IMR-90 (cell line): ENCODE results near the gene RAB39A. TPM values are rescaled to one million over a fixed set of nuclear protein-coding genes. Genes with fewer than 3 reads are reported as not detected.

ENCODE experiments used
- ATAC-seq: fragments of 200-7000 bp; cut with Tn5 transposase; 2 replicates; pipeline ENCODE4 v1.9.1; 2020; ENCODE audit warnings: low read depth, mild to moderate bottlenecking, moderate library complexity
- BruUV-seq: library from RNA; stranded (reverse); fragments of 400-500 nt; replicated peaks from 2 replicates; lab custom pipeline; 2021; lab: Mats Ljungman, UMichigan
- CTCF ChIA-PET: fragments of 300-600 bp; formaldehyde crosslinking; extraction: SDS; loops from one replicate; lab custom pipeline; 2021; ENCODE audit warnings: antibody characterized with exemption; lab: Yijun Ruan, JAX
- POLR2A ChIA-PET: fragments of 300-600 bp; sonication (Branson Sonifier 250); formaldehyde crosslinking; loops from one replicate; lab custom pipeline; 2022; ENCODE audit warnings: antibody characterized with exemption; ENCODE audit not compliant: unreplicated experiment; lab: Charles Lee
- DNase-seq: peaks from one replicate; pipeline ENCODE4 v3.0.0; 2013
- H2AFZ ChIP-seq: replicated peaks from 2 replicates; pipeline ENCODE3; 2013; ENCODE audit warnings: low read length, mild to moderate bottlenecking; ENCODE audit not compliant: poor library complexity
- H2AK5ac ChIP-seq: 2 replicates; pipeline ENCODE4 v1.6.1; 2013; ENCODE audit warnings: low read depth, low read length, inconsistent platforms
- H2AK9ac ChIP-seq: replicated peaks from 2 replicates; pipeline ENCODE3; 2013; ENCODE audit warnings: mild to moderate bottlenecking, low read depth, low read length, moderate library complexity; ENCODE audit not compliant: poor library complexity
- H2BK120ac ChIP-seq: 2 replicates; pipeline ENCODE4 v1.6.1; 2013; ENCODE audit warnings: low read depth, low read length, inconsistent platforms
- H2BK15ac ChIP-seq: 3 replicates; pipeline ENCODE4 v1.6.1; 2013; ENCODE audit warnings: low read depth, low read length, inconsistent platforms
- H2BK20ac ChIP-seq: 2 replicates; pipeline ENCODE4 v1.6.1; 2013; ENCODE audit warnings: low read depth, mild to moderate bottlenecking, inconsistent platforms, low read length, moderate library complexity
- H2BK5ac ChIP-seq: 2 replicates; pipeline ENCODE4 v1.6.1; 2013; ENCODE audit warnings: mild to moderate bottlenecking, low read depth, low read length, inconsistent platforms; ENCODE audit not compliant: poor library complexity, severe bottlenecking
- H3K14ac ChIP-seq: replicated peaks from 2 replicates; pipeline ENCODE4 v1.6.1; 2013; ENCODE audit warnings: low read depth, low read length, inconsistent platforms
- H3K18ac ChIP-seq: 2 replicates; pipeline ENCODE4 v1.6.1; 2013; ENCODE audit warnings: low read depth, low read length, control low read depth
- H3K23ac ChIP-seq: 2 replicates; pipeline ENCODE4 v1.6.1; 2013; ENCODE audit warnings: low read depth, low read length, inconsistent platforms
- H3K27ac ChIP-seq: 2 replicates; pipeline ENCODE4 v1.5.1; 2013; ENCODE audit warnings: mild to moderate bottlenecking, control low read depth, low read length; ENCODE audit not compliant: insufficient read depth
- H3K27me3 ChIP-seq: 2 replicates; pipeline ENCODE4 v1.6.1; 2013; ENCODE audit warnings: low read length; ENCODE audit not compliant: control insufficient read depth, insufficient read depth
- H3K36me3 ChIP-seq: 2 replicates; pipeline ENCODE4 v1.6.1; 2013; ENCODE audit warnings: low read length, mixed read lengths; ENCODE audit not compliant: control insufficient read depth, insufficient read depth
- H3K4ac ChIP-seq: 2 replicates; pipeline ENCODE4 v1.6.1; 2013; ENCODE audit warnings: low read depth, low read length, inconsistent platforms
- H3K4me1 ChIP-seq: 2 replicates; pipeline ENCODE4 v1.6.1; 2013; ENCODE audit warnings: low read length, mixed read lengths; ENCODE audit not compliant: control insufficient read depth, insufficient read depth
- H3K4me2 ChIP-seq: 2 replicates; pipeline ENCODE4 v1.6.1; 2013; ENCODE audit warnings: low read depth, mild to moderate bottlenecking, control low read depth, low read length, moderate library complexity
- H3K4me3 ChIP-seq: 2 replicates; pipeline ENCODE4 v1.5.1; 2013; ENCODE audit warnings: low read depth, mild to moderate bottlenecking, control low read depth, low read length, moderate library complexity; ENCODE audit not compliant: insufficient read depth
- H3K56ac ChIP-seq: 2 replicates; pipeline ENCODE4 v1.6.1; 2013; ENCODE audit warnings: low read length, inconsistent platforms; ENCODE audit not compliant: insufficient read depth; ENCODE audit errors: extremely low read depth
- H3K79me1 ChIP-seq, 2 experiments: 2 replicates each; pipeline ENCODE4 v1.6.1; 2013; ENCODE audit warnings: low read length in 2 of 2, inconsistent platforms in 1 of 2, low read depth in 1 of 2
- H3K9ac ChIP-seq: 2 replicates; pipeline ENCODE4 v1.6.1; 2013; ENCODE audit warnings: low read depth, low read length, control low read depth
- H3K9me1 ChIP-seq: 2 replicates; pipeline ENCODE4 v1.6.1; 2013; ENCODE audit warnings: low read length, inconsistent platforms; ENCODE audit not compliant: insufficient read depth
- H3K9me3 ChIP-seq: 2 replicates; pipeline ENCODE4 v1.6.1; 2013; ENCODE audit warnings: low read length; ENCODE audit not compliant: control insufficient read depth, insufficient read depth
- H4K20me1 ChIP-seq: 2 replicates; pipeline ENCODE4 v1.6.1; 2013; ENCODE audit warnings: low read length, inconsistent platforms; ENCODE audit not compliant: insufficient read depth
- H4K5ac ChIP-seq: 2 replicates; pipeline ENCODE4 v1.6.1; 2013; ENCODE audit warnings: mild to moderate bottlenecking, low read depth, low read length, control low read depth
- H4K8ac ChIP-seq, 2 experiments: 2 replicates each; pipeline ENCODE4 v1.6.1; 2013; ENCODE audit warnings: low read depth in 2 of 2, low read length in 2 of 2, control low read depth in 1 of 2, inconsistent platforms in 1 of 2
- H4K91ac ChIP-seq: 2 replicates; pipeline ENCODE4 v1.6.1; 2013; ENCODE audit warnings: low read depth, low read length, inconsistent platforms; ENCODE audit not compliant: insufficient read depth
- BHLHE40 ChIP-seq: fragments of 150-350 bp; IDR thresholded peaks from 2 replicates; pipeline ENCODE4 v1.6.1; 2016; ENCODE audit warnings: mild to moderate bottlenecking, low read depth, low read length
- CEBPB ChIP-seq: IDR thresholded peaks from 2 replicates; pipeline ENCODE4 v1.6.1; 2012; ENCODE audit warnings: low read depth, low read length, improper control_type of control experiment
- CHD1 ChIP-seq: IDR thresholded peaks from 2 replicates; pipeline ENCODE4 v1.6.1; 2012; ENCODE audit warnings: low read depth, low read length, improper control_type of control experiment
- CTCF ChIP-seq: conservative IDR thresholded peaks from 2 replicates; pipeline ENCODE4 v1.5.1; 2012; ENCODE audit warnings: mild to moderate bottlenecking, low read depth, low read length, improper control_type of control experiment
- ELK1 ChIP-seq: fragments of 150-350 bp; IDR thresholded peaks from 2 replicates; pipeline ENCODE4 v1.6.1; 2016; ENCODE audit warnings: low read depth, mild to moderate bottlenecking, low read length, moderate library complexity, borderline replicate concordance
- FOS ChIP-seq: fragments of 150-350 bp; IDR thresholded peaks from 2 replicates; pipeline ENCODE4 v1.6.1; 2016; ENCODE audit warnings: low read depth, low read length
- MAFK ChIP-seq: IDR thresholded peaks from 2 replicates; pipeline ENCODE4 v1.6.1; 2012; ENCODE audit warnings: low read depth, low read length, improper control_type of control experiment
- MAZ ChIP-seq: IDR thresholded peaks from 2 replicates; pipeline ENCODE4 v1.6.1; 2012; ENCODE audit warnings: low read depth, mild to moderate bottlenecking, low read length, improper control_type of control experiment, moderate library complexity, borderline replicate concordance
- MXI1 ChIP-seq: IDR thresholded peaks from 2 replicates; pipeline ENCODE4 v1.6.1; 2012; ENCODE audit warnings: low read depth, mild to moderate bottlenecking, low read length, moderate library complexity, borderline replicate concordance
- NFE2L2 ChIP-seq: fragments of 150-350 bp; IDR thresholded peaks from 2 replicates; pipeline ENCODE4 v1.6.1; 2016; ENCODE audit warnings: low read depth, mild to moderate bottlenecking, low read length
- POLR2A ChIP-seq: IDR thresholded peaks from 2 replicates; pipeline ENCODE4 v1.6.1; 2012; ENCODE audit warnings: mild to moderate bottlenecking, low read depth, low read length
- RAD21 ChIP-seq: IDR thresholded peaks from 2 replicates; pipeline ENCODE4 v1.6.1; 2012; ENCODE audit warnings: low read length, improper control_type of control experiment
- RCOR1 ChIP-seq: IDR thresholded peaks from 2 replicates; pipeline ENCODE4 v1.6.1; 2012; ENCODE audit warnings: mild to moderate bottlenecking, low read length, improper control_type of control experiment; ENCODE audit not compliant: insufficient replicate concordance
- RFX5 ChIP-seq: IDR thresholded peaks from 2 replicates; pipeline ENCODE4 v1.8.0; 2012; ENCODE audit warnings: low read depth, mild to moderate bottlenecking, low read length, moderate library complexity
- SMC3 ChIP-seq: fragments of 150-350 bp; IDR thresholded peaks from 2 replicates; pipeline ENCODE4 v1.6.1; 2016; ENCODE audit warnings: low read depth, mild to moderate bottlenecking, antibody characterized with exemption, low read length, moderate library complexity
- USF2 ChIP-seq: fragments of 150-350 bp; IDR thresholded peaks from 2 replicates; pipeline ENCODE4 v1.6.1; 2017; ENCODE audit warnings: mild to moderate bottlenecking, antibody characterized with exemption, low read length, low read depth
- WGBS, 2 experiments: methylation state at CpG; one replicate each; pipeline versions ENCODE4 v1.1.5 to v1.1.7; 2013; ENCODE audit warnings: missing lambda C conversion rate in 2 of 2; ENCODE audit not compliant: insufficient read length in 1 of 2; ENCODE audit errors: extremely low coverage in 2 of 2; 5-methylcytosine and 5-hydroxymethylcytosine counted together
- dilution Hi-C: fragments of 300-500 bp; cut with HindIII; formaldehyde crosslinking; loops from one replicate; pipeline ENCODE4 v1.14.3; 2018; ENCODE audit warnings: low sequenced_read_pairs; ENCODE audit not compliant: unreplicated experiment
- in situ Hi-C: fragments of 300-500 bp; cut with MboI; formaldehyde crosslinking; loops from 3 replicates; pipeline ENCODE4 v1.14.3; 2019; ENCODE audit warnings: low sequenced_read_pairs, inconsistent platforms, mixed read lengths
- intact Hi-C: fragments of 100-400 bp; cut with micrococcal nuclease; formaldehyde crosslinking; loops from 2 replicates; pipeline ENCODE4 v1.10.0; 2022
- polyA plus RNA-seq, 3 experiments: library from polyadenylated mRNA; depleted of rRNA; stranded (reverse); fragments of >200 nt; gene quantifications; 2 replicates each; pipeline ENCODE4 v1.2.3, GENCODE V29; 2012; ENCODE audit warnings: low replicate concordance in 1 of 3
- total RNA-seq: library from RNA; depleted of rRNA; stranded (reverse); fragments of >200 nt; gene quantifications from 2 replicates; pipeline ENCODE4 v1.2.3, GENCODE V29; 2012

RAB39A gene
- total and polyA plus RNA-seq, 2 of the 4 experiments (the other 2 are of a cell fraction), result not detected

- no peak overlapping the region for H2BK5ac ChIP-seq
- ATAC-seq (no peak), DNase-seq (no peak)
- H3K4me2 ChIP-seq, result no peak overlapping the region
- no peaks in the 10 kb centered on the region for H3K27me3 ChIP-seq
- H4K91ac ChIP-seq, result no peak overlapping the region
- CTCF ChIA-PET, result no interaction called here
- H2BK20ac ChIP-seq, result no peak overlapping the region
- H3K4me1 ChIP-seq, result no peaks in the 10 kb centered on the region
- H3K56ac ChIP-seq, result no peak overlapping the region
- no peak overlapping the region for H3K4ac ChIP-seq
- no peak overlapping the region for H3K4me3 ChIP-seq
- H3K9me3 ChIP-seq, result no peaks in the 10 kb centered on the region
- POLR2A ChIA-PET, result no interaction called here
- in situ Hi-C loops (no loop called here), dilution Hi-C loops (no loop called here), intact Hi-C loops (no loop called here)
- no CpG with 5 or more reads among the region's 5 CpGs for WGBS, 2 experiments
- H3K23ac ChIP-seq, result no peak overlapping the region
- no peaks in the 10 kb centered on the region for H4K20me1 ChIP-seq
- no peak overlapping the region for H4K5ac ChIP-seq
- TF ChIP-seq CTCF (no peak), RAD21 (no peak), ELK1 (no peak), MAZ (no peak), MAFK (no peak), USF2 (no peak), CHD1 (no peak), BHLHE40 (no peak), POLR2A (no peak), RFX5 (no peak), NFE2L2 (no peak), MXI1 (no peak), RCOR1 (no peak), CEBPB (no peak), SMC3 (no peak), FOS (no peak)
- no peak overlapping the region for H2AFZ ChIP-seq
- no peak overlapping the region for H3K9ac ChIP-seq
- H2BK120ac ChIP-seq, result no peak overlapping the region
- no peaks in the 10 kb centered on the region for H3K79me1 ChIP-seq
- no peak overlapping the region for H4K8ac ChIP-seq
- H2BK15ac ChIP-seq, result no peak overlapping the region
- no peak overlapping the region for H2AK5ac ChIP-seq
- H3K18ac ChIP-seq, result no peak overlapping the region
- H3K14ac ChIP-seq, result no peak overlapping the region
- no peaks in the 10 kb centered on the region for H3K36me3 ChIP-seq
- H2AK9ac ChIP-seq, result no peak overlapping the region
- H3K9me1 ChIP-seq, result no peaks in the 10 kb centered on the region
- no TSS peak for BruUV-seq
- no peak overlapping the region for H3K27ac ChIP-seq
Measured at GRCh38 chr11:107988397-107989158, 60.3 kb downstream of the RAB39A start.
